GM12878 (cell line): Measurements from ENCODE around the gene LASP1. TPM values are rescaled to one million over a fixed set of nuclear protein-coding genes. Genes with fewer than 3 reads are reported as not detected.

Experiments
- ATAC-seq: fragments of 200-7000 bp; cut with Tn5 transposase; 3 replicates; pipeline ENCODE4 v1.9.1; 2020; ENCODE audit warnings: mild to moderate bottlenecking, moderate library complexity
- BruUV-seq: library from RNA; stranded (reverse); fragments of 400-500 nt; replicated peaks from 2 replicates; lab custom pipeline; 2021; lab: Mats Ljungman, UMichigan
- CTCF ChIA-PET: fragments of 300-600 bp; sonication (Branson Sonifier 250); formaldehyde crosslinking; extraction: SDS; loops from one replicate; lab custom pipeline; 2021; ENCODE audit warnings: inconsistent platforms; lab: Yijun Ruan, JAX
- POLR2A ChIA-PET: fragments of 350-600 bp; formaldehyde crosslinking; extraction: SDS; loops from one replicate; lab custom pipeline; 2021; ENCODE audit warnings: inconsistent platforms; lab: Charles Lee
- RAD21 ChIA-PET: fragments of 300-600 bp; sonication (Branson Sonifier 250); formaldehyde crosslinking; loops from one replicate; lab custom pipeline; 2023; ENCODE audit warnings: antibody characterized with exemption; ENCODE audit not compliant: unreplicated experiment; lab: Charles Lee
- SMC1A ChIA-PET: fragments of 300-600 bp; sonication (Branson Sonifier 250); formaldehyde crosslinking; loops from one replicate; lab custom pipeline; 2023; ENCODE audit not compliant: unreplicated experiment, uncharacterized antibody; lab: Charles Lee
- DNase-seq: peaks from one replicate; pipeline ENCODE4 v3.0.0-alpha.2; 2011; ENCODE audit warnings: low read depth, low spot score
- FAIRE-seq: peaks from 3 replicates; lab custom pipeline; 2011; peaks lifted over from hg19 to GRCh38; lab: Jason Lieb, UNC
- H2AFZ ChIP-seq: 2 replicates; pipeline ENCODE4 v1.6.0; 2011; ENCODE audit warnings: low read depth, low read length, control low read depth; ENCODE audit not compliant: control insufficient read depth
- H3K27ac ChIP-seq: 2 replicates; pipeline ENCODE4 v1.5.1; 2011; ENCODE audit warnings: control low read depth; ENCODE audit not compliant: control insufficient read depth, insufficient read depth
- H3K27me3 ChIP-seq, 2 experiments: replicated peaks in 1 of 2; 2 replicates each; pipeline versions ENCODE4 v1.6.0 to v1.6.1; 2011; ENCODE audit warnings: low read length in 1 of 2; ENCODE audit not compliant: control insufficient read depth in 2 of 2, insufficient read depth in 2 of 2
- H3K36me3 ChIP-seq, 2 experiments: 2 replicates each; pipeline ENCODE4 v1.5.1; 2011; ENCODE audit warnings: low read length in 1 of 2; ENCODE audit not compliant: control insufficient read depth in 2 of 2, insufficient read depth in 2 of 2
- H3K4me1 ChIP-seq: 2 replicates; pipeline ENCODE4 v1.6.1; 2011; ENCODE audit warnings: mild to moderate bottlenecking, low read length, moderate library complexity, mixed read lengths; ENCODE audit not compliant: control insufficient read depth, insufficient read depth
- H3K4me2 ChIP-seq: 2 replicates; pipeline ENCODE4 v1.6.0; 2011; ENCODE audit warnings: control low read depth; ENCODE audit not compliant: control insufficient read depth, insufficient read depth
- H3K4me3 ChIP-seq: fragments of 200-600 bp; sonication (generic); 2 replicates; pipeline ENCODE4 v1.5.1; 2016
- H3K79me2 ChIP-seq: 2 replicates; pipeline ENCODE4 v1.6.0; 2011; ENCODE audit warnings: low read length; ENCODE audit not compliant: control insufficient read depth, insufficient read depth
- H3K9ac ChIP-seq: 2 replicates; pipeline ENCODE4 v1.8.0; 2011; ENCODE audit warnings: low read length, control low read depth, mixed read lengths; ENCODE audit not compliant: control insufficient read depth, insufficient read depth
- H3K9me3 ChIP-seq: replicated peaks from 3 replicates; pipeline ENCODE4 v1.5.1; 2011; ENCODE audit warnings: mild to moderate bottlenecking, low read length; ENCODE audit not compliant: control insufficient read depth, insufficient read depth
- H4K20me1 ChIP-seq: 2 replicates; pipeline ENCODE4 v1.6.0; 2011; ENCODE audit not compliant: control insufficient read depth, insufficient read depth
- BRCA1 ChIP-seq: IDR thresholded peaks from 2 replicates; pipeline ENCODE4 v1.6.1; 2011; ENCODE audit warnings: low read depth, low read length, improper control_type of control experiment
- KAT2A ChIP-seq: conservative IDR thresholded peaks from 2 replicates; pipeline ENCODE4 v1.6.1; 2011; ENCODE audit warnings: low read depth, low read length; ENCODE audit not compliant: control insufficient read depth
- MYC ChIP-seq: IDR thresholded peaks from 2 replicates; pipeline ENCODE4 v1.6.1; 2011; ENCODE audit warnings: mild to moderate bottlenecking, low read length, moderate library complexity, inconsistent platforms; ENCODE audit not compliant: insufficient read depth, insufficient replicate concordance, insufficient read length, severe bottlenecking
- NFIC ChIP-seq: IDR thresholded peaks from 2 replicates; pipeline ENCODE4 v1.6.1; 2012; ENCODE audit warnings: low read depth, mild to moderate bottlenecking, inconsistent platforms, low read length, moderate library complexity
- POLR2AphosphoS5 ChIP-seq: IDR thresholded peaks from 2 replicates; pipeline ENCODE4 v1.6.1; 2011; ENCODE audit warnings: mild to moderate bottlenecking, low read length, inconsistent platforms
- RB1 ChIP-seq: fragments of 450-650 bp; formaldehyde crosslinking; IDR thresholded peaks from 2 replicates; pipeline ENCODE4 v1.6.1; 2017; ENCODE audit warnings: mild to moderate bottlenecking, borderline replicate concordance
- RUNX3 ChIP-seq: IDR thresholded peaks from 2 replicates; pipeline ENCODE4 v1.6.1; 2012; ENCODE audit warnings: low read length, inconsistent platforms
- WGBS: methylation state at CpG from one replicate; pipeline ENCODE4 v1.1.6; 2016; ENCODE audit warnings: low lambda C conversion rate; ENCODE audit not compliant: insufficient replicate concordance, insufficient coverage; ENCODE audit errors: missing lambda C conversion rate; 5-methylcytosine and 5-hydroxymethylcytosine counted together
- in situ Hi-C: fragments of 300-500 bp; cut with MboI; formaldehyde crosslinking; loops from 9 replicates; pipeline ENCODE4 v1.14.3; 2018; ENCODE audit warnings: mixed read lengths
- intact Hi-C: fragments of 100-400 bp; cut with micrococcal nuclease; formaldehyde crosslinking; loops from one replicate; pipeline ENCODE4 v1.14.2; 2022; ENCODE audit not compliant: unreplicated experiment
- polyA plus RNA-seq, 11 experiments: library from polyadenylated mRNA; depleted of rRNA in 4 of 11; unstranded in 6 of 11; stranded (reverse) in 5 of 11; fragments of >200 nt; fragmentation: Nextera tagmentation in 4 of 11; fragmentation: Illumina TruSeq in 1 of 11; extraction: Ambion mirVana in 4 of 11; extraction: Trizol in 1 of 11; gene quantifications; 1 replicate in 1 of 11; 2 replicates in 10 of 11; pipeline versions ENCODE4 v1.2.1 to v1.2.3, GENCODE V29; 2011 to 2016; ENCODE audit warnings: inconsistent platforms in 2 of 11, missing spikeins in 2 of 11, low read depth in 1 of 11
- total RNA-seq, 4 experiments: library from RNA; depleted of rRNA in 3 of 4; stranded (reverse); fragments of >200 nt in 3 of 4; fragmentation: Illumina TruSeq in 1 of 4; extraction: Trizol in 1 of 4; gene quantifications; 2 replicates each; pipeline versions ENCODE4 v1.2.1 to v1.2.3, GENCODE V29; 2013 to 2021
- TF ChIP-seq, protein P1 (sequence below): fragments of 450-650 bp; formaldehyde crosslinking; IDR thresholded peaks from 2 replicates; pipeline ENCODE4 v1.4.0; 2022; ENCODE audit warnings: mild to moderate bottlenecking, moderate library complexity
- TF ChIP-seq, protein P2 (sequence below): fragments of 450-650 bp; IDR thresholded peaks from 2 replicates; pipeline ENCODE4 v1.6.1; 2017; ENCODE audit warnings: mild to moderate bottlenecking, low read depth, inconsistent platforms; ENCODE audit not compliant: poor library complexity, severe bottlenecking

LASP1 gene
- total and polyA plus RNA-seq, 10 of the 15 experiments (the other 5 are each of a cell fraction or from before 2014, with no cell fraction given), result 21.0 to 114 (median 59.3) TPM

- H3K9me3 ChIP-seq, result no peaks in the 10 kb centered on the region
- ChIA-PET CTCF (interaction anchor here (1.1 to 1.7 kb wide), 2 partner anchors 53 to 69 kb away, joined by 3 read pairs; no protein-coding TSS in a partner anchor), POLR2A (no interaction called here)
- H3K9ac ChIP-seq, result no peak overlapping the region
- H2AFZ ChIP-seq, result no peak overlapping the region
- DNase-seq (no peak), FAIRE-seq (no peak)
- peaks cover 7% of the 10 kb centered on the region; the same call in 1 of the 2 replicates for H3K4me1 ChIP-seq
- TF ChIP-seq RUNX3, result no peak
- TF ChIP-seq MYC, result no peak
- no peak for TF ChIP-seq NFIC
- TF ChIP-seq RB1, result no peak
- TF ChIP-seq, protein P1, sequence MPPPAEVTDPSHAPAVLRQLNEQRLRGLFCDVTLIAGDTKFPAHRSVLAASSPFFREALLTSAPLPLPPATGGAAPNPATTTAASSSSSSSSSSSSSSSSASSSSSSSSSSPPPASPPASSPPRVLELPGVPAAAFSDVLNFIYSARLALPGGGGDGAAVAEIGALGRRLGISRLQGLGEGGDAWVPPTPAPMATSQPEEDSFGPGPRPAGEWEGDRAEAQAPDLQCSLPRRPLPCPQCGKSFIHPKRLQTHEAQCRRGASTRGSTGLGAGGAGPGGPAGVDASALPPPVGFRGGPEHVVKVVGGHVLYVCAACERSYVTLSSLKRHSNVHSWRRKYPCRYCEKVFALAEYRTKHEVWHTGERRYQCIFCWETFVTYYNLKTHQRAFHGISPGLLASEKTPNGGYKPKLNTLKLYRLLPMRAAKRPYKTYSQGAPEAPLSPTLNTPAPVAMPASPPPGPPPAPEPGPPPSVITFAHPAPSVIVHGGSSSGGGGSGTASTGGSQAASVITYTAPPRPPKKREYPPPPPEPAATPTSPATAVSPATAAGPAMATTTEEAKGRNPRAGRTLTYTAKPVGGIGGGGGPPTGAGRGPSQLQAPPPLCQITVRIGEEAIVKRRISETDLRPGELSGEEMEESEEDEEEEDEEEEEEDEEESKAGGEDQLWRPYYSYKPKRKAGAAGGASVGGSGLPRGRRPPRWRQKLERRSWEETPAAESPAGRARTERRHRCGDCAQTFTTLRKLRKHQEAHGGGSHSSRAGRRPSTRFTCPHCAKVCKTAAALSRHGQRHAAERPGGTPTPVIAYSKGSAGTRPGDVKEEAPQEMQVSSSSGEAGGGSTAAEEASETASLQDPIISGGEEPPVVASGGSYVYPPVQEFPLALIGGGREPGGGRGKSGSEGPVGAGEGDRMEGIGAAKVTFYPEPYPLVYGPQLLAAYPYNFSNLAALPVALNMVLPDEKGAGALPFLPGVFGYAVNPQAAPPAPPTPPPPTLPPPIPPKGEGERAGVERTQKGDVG (CRISPR knock-in tag), result no peak
- TF ChIP-seq, protein P2, sequence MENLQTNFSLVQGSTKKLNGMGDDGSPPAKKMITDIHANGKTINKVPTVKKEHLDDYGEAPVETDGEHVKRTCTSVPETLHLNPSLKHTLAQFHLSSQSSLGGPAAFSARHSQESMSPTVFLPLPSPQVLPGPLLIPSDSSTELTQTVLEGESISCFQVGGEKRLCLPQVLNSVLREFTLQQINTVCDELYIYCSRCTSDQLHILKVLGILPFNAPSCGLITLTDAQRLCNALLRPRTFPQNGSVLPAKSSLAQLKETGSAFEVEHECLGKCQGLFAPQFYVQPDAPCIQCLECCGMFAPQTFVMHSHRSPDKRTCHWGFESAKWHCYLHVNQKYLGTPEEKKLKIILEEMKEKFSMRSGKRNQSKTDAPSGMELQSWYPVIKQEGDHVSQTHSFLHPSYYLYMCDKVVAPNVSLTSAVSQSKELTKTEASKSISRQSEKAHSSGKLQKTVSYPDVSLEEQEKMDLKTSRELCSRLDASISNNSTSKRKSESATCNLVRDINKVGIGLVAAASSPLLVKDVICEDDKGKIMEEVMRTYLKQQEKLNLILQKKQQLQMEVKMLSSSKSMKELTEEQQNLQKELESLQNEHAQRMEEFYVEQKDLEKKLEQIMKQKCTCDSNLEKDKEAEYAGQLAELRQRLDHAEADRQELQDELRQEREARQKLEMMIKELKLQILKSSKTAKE, result no peak
- no peak for TF ChIP-seq BRCA1
- TF ChIP-seq KAT2A, result no peak
- no peak for TF ChIP-seq POLR2AphosphoS5
- TF ChIP-seq, all 136 proteins: peak for 0
- Histone ChIP-seq H3K4me2 (no peak overlapping the region), H3K27me3 (no peaks in the 10 kb centered on the region), H3K27ac (no peak overlapping the region), H3K36me3 (no peaks in the 10 kb centered on the region), H3K79me2 (no peaks in the 10 kb centered on the region), H4K20me1 (no peaks in the 10 kb centered on the region), H3K4me3 (no peak overlapping the region)
- ChIA-PET SMC1A (interaction anchor here (0.9 to 1.2 kb wide), 3 partner anchors 23 to 69 kb away, joined by 3 read pairs; no protein-coding TSS in a partner anchor), RAD21 (no interaction called here)
- 83% methylated on average over 1 of the region's 1 CpG for WGBS
- intact Hi-C loops, result no loop called here
- ATAC-seq, result no peak
- in situ Hi-C loops, result no loop called here
- no TSS peak for BruUV-seq
Measured at GRCh38 chr17:38940404-38940803, 70.5 kb downstream of the LASP1 start.
